Urothelium cell line (cell line): ENCODE data around the gene BRAF.
"Not testable (repeated sequence)": the region's sequence is repeated elsewhere in the genome, so short reads cannot be mapped to it uniquely, and the experiment has no call there.

ENCODE experiments used
- DNase-seq: peaks from one replicate; pipeline ENCODE4 v3.0.0; 2011; ENCODE audit warnings: low spot score, mixed read lengths
- FAIRE-seq: peaks from 2 replicates; lab custom pipeline; 2011; peaks lifted over from hg19 to GRCh38; lab: Jason Lieb, UNC

The BRAF gene

DNA sequence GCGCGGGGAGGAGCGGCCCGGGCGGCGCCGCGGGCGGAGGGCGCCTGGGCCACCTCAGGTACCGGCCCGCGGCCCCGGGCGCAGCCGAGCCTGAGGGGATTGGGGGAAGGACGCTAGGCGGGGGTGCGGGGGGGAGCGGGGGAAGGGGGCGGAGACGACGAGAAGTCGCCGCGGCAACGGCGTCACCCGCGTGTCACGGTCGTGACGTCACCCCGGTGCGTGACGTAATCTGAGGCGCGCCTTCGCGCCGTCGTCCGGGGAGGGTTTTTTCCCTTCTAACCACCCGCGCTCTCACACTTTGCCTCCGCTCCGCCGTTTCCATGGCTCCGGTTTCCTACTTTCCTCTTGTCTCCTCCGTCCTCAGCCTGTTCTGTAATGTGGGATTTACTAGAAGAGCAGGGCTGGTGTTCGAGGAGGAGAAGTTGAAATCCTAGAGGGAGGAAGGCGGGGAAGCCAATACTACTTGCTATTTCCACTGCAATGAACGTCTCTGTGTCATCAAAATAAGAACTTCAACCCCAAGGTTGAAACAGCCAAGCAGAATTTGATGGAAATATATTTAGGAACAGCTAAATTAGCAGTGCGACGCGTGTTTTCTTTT, at the start of gene BRAF:
Gene BRAF (minus strand): TSS at position 109 of the 601 bp plus-strand sequence. CDS start 226 bp downstream, outside the sequence.
- DNase-seq (peak; percentile 87), FAIRE-seq (peak; percentile 78)

DNA sequence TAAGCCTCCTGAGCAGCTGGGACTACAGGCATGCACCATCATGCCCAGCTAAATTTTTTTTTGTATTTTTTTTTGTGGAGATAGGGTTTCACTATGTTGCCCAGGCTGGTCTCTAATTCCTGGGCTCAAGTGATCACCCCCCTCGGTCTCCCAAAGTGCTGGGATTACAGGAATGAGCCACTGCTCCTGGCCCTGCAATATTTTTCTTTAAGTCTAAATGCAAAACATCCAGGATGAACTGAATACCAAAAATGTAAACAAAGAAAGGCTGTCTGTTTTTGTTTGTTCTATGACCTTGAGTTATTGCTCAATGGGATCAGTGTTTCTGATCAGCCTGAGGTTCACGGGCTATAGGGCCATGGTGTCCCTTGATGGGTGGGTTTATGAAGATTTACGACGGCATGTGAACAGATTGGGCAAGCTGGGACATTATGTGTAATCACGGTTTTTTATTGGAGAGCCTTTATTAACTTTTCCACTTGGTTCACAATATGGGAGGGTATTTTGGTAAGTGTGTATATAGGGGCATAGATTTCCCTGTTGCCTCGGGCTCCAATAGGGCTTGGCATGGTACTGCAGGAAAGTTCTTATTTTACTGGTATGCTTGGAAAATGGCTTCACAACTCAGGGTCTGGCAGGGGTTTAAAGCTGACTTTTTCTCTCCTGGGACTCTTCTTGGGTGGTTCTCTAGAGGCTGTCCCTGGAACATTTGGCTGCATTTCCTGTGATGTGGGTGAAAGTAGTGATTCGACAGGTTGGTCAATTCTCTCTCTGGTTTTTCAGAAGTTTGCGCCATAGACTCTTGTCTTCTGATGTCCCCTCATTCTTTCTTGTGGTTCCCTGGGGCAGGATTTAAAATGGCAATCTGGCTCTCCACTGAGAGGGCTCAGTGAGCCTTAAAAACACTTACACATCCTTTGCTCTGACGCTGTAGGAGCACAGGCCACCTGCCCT, 48.4 kb upstream of the BRAF start:
- DNase-seq (no peak), FAIRE-seq (no peak)

DNA sequence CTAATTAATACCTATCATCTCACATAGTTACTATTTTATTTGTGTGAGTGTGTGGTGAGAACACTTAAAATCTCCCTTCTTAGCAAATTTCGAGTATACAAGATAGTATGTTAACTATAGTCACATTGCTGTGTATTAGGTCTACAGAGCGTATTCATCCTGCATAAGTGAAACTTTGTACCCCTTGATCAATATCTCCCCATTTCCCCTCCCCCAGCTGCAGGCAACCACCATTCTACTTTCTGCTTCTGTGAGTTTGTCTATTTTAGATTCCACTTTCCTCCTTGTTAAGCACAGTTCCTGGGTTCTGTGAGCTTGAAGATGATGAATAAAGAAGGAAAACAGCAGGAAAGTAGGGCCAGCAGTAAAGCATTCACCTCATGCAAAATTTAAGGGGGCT, 47.6 kb upstream of the BRAF start:
- DNase-seq (no peak), FAIRE-seq (no peak)

DNA sequence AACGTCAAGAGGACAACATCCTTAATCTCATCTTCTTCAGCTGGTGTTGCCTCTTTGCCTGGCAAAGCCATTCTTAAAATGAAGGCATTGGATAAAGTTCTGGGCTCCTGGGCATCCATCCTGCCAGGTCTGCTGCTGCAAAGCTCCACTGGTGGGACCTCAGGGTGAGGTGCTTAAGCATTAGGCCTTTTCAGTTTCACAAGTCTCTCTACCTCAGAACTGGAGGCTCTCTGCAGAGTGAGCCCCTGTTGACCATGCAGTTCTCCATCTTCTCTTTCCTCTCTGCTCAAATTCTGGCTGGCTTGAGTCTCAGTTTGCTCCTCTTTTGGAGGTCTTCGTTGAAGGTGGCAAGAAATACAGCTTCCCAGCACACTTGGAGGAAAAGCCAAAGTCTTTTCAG, 42.7 kb upstream of the BRAF start:
- no peak for FAIRE-seq
- DNase-seq: no peak

DNA sequence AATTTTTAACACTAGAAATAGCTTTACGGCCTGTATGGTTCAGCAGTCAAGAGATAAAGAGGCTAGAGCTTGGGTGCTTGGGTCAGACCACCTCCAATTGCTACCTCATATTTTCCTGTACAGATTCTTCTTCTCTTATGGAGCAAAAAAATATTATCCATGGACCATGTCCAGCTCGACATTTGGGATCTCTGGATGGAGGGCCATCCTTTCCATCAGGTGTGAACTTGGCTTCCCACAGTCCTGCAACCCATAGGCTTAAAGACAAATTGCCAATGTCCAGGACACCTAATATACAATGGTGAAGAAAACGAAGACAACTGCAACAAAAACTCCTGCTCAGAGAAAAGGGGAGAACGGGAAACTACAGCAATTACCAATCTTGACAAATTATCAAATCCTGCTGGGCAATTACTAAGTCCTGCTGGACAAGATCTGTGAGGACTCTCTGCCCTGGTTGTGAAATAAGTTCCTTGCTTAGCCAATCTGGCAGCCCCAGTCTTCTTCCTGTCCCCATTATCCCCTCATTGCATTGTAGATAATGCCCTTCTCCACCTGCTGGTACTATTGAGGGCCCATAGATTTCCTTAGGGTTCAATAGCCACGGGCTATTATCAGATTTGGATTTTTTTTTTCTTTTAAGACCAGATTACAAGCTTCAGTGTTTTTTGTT, 42.0 kb upstream of the BRAF start:
- FAIRE-seq: no peak
- DNase-seq: no peak

DNA sequence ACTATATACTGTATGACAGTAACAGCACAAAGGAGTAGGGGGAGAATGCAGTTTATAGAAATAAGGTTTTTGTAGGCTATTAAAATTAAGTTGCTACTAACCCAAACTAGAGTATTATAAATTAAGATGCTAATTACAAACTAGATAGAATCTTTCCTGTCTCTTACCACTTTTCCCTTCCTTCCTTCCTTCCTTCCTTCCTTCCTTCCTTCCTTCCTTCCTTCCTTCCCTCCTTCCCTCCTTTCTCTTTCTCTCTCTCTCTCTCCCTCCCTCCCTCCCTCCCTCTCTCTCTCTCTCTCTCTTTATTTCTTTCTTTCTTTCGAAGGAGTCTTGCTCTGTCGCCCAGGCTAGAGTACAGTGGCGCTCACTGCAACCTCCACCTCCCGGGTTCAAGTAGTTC, 36.4 kb upstream of the BRAF start:
- FAIRE-seq: no peak
- no peak for DNase-seq

DNA sequence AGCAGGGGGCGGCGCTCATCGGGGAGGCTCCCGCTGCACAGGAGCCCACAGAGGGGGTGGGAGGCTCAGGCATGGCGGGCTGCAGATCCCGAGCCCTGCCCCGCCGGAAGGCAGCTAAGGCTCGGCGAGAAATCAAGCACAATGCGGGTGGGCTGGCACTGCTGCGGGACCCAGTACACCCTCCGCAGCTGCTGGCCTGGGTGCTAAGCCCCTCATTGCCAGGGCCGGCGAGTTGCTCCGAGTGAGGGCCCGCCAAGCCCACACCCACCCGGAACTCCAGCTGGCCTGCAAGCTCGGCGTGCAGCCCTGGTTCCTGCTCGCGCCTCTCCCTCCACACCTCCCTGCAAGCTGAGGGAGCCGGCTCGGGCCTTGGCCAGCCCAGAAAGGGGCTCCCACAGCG, 32.3 kb upstream of the BRAF start:
- not testable (repeated sequence) for FAIRE-seq, DNase-seq

DNA sequence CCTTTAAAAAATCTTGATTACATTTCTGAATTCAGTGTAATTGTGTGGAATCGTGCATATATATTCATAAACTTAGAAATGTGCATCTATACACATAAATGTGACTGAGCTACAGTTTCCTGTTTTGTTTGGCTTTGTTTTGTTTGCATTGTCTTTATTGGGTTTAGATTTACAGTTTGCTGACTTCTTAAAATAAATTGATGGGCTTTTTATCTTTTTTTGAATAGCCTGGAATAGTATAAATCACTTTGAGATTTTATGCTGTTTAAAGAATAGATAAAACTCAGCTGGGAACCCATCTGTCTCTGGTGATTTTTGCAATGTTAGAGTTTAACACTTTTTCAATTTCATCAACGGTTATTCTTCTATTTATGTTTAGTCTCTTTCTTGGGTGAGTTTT, 21.2 kb upstream of the BRAF start:
- FAIRE-seq (no peak), DNase-seq (no peak)

DNA sequence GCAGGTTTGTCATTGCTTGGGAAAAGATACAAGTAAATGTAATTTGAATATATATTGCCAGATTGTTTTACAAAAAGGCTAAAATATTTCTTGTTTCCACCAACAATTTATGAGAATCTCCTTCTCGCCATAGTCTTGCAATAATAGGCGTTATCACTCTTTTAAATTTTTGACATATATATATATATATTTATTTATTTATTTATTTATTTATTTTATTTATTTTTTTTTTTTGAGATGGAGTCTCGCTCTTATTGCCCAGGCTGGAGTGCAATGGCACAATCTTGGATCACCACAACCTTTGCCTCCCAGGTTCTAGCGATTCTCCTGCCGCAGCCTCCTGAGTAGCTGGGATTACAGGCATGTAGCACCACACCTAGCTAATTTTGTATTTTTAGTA, 17.5 kb upstream of the BRAF start:
- not testable (repeated sequence) for DNase-seq, FAIRE-seq

DNA sequence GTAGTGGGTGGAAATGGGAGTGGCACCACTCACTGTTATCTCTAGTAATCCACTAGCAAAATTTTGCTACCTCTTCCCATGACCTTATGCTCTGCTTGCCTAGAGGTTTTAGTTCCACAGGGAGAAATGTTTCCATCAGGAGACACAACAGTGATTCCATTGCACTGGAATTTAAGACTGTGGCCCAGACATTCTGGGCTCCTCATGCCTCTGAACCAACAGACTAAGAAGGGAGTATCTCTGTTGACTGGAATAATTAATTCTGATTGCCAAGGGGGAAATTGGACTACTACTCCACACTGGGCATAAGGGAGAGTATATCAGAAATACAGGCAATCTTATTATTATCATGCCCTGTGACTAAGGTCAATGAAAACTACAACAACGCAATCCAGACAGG, 16.2 kb upstream of the BRAF start:
- FAIRE-seq: no peak
- no peak for DNase-seq

DNA sequence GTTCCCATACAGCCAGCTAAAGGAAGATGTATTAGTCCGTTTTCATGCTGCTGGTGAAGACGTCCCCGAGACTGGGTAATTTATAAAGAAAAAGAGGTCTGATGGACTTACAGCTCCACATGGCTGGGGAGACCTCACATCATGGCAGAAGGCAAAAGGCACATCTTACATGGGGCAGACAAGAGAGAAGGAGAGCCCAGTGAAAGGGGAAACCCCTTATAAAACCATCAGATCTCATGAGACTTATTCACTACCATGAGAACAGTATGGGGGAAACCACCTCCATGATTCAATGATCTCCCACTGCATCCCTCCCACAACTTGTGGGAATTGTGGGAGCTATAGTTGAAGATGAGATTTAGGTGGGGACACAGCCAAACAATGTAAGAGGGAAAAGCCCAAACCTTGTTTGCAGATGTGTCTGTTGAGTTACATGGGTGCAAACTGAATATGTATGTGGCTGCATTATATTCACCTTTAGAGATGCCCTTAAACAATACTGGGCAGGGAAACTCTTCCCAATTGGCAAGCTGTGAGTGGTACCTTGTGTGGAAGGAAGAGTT, 13.1 kb upstream of the BRAF start:
- FAIRE-seq: no peak
- no peak for DNase-seq

DNA sequence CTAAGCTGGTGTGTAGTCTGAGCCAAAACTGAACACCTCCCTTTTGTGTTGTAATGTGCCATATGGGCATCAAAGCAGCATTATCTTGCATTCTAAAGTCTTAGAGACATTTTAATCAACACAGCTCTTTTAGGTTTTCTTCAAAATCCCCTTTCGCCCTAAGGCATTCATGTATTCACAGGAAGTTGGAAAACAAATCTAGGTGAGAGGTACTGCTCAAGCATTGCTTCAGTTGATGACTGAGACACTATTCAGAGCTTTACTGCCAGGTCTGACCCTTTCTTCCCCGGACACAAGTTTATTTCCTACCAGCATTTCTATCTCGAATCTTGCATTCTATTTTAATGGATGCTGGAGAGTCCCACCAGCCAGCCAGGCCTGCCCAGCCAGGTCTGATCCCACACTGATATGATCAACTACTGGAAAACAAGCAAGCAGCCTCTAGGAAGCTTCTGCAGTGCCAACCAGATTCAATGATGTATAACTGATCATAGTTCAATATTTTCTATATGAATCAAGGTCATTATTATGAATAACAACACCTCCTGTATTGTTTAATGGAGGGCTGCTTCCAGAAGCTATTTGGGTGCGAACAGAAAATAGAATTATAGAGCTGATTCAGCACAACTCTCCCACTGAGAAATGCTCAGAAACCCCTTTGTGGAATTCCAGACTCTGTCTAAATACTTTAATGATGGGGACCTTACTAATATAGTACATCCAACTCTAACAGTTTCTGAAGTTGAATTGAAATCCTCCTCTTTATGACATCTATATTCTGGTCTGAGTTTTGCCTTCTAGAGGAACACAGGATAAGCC, 4.0 kb upstream of the BRAF start:
- FAIRE-seq: no peak
- no peak for DNase-seq

DNA sequence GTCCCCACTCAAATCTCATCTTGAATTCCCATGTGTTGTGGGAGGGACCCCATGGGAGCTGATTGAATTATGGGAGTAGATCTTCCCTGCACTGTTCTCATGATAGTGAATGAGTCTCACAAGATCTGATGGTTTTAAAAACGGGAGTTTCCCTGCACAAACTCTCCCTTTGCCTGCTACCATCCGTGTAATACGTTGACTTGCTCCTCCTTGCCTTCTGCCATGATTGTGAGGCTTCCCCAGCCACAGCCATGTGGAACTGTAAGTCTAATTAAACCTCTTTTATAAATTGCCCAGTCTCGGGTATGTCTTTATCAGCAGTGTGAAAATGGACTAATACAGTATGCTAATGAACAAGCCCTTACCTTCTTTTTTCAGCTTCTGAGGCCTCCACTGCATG, 3.2 kb upstream of the BRAF start:
- DNase-seq, FAIRE-seq: not testable (repeated sequence)

DNA sequence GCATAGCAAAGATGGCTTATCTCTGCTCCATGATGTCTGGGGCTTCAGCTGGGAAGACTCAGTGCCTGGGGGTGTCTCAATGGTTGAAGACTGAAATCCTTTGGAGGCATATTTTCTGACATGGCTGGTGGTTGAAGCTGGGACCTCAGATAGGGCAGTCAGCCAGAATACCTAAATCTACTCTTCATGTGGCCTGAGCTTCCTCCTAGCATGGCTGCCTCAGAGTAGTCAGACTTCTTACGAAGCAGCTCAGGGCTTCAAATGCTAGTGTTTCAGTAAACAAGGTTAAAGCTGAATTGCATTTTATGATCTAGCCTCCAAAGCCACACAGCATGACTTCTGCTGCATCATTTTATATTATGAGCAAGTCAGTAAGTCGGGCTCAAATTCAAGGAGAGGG, 2.6 kb upstream of the BRAF start:
- DNase-seq (no peak), FAIRE-seq (no peak)

DNA sequence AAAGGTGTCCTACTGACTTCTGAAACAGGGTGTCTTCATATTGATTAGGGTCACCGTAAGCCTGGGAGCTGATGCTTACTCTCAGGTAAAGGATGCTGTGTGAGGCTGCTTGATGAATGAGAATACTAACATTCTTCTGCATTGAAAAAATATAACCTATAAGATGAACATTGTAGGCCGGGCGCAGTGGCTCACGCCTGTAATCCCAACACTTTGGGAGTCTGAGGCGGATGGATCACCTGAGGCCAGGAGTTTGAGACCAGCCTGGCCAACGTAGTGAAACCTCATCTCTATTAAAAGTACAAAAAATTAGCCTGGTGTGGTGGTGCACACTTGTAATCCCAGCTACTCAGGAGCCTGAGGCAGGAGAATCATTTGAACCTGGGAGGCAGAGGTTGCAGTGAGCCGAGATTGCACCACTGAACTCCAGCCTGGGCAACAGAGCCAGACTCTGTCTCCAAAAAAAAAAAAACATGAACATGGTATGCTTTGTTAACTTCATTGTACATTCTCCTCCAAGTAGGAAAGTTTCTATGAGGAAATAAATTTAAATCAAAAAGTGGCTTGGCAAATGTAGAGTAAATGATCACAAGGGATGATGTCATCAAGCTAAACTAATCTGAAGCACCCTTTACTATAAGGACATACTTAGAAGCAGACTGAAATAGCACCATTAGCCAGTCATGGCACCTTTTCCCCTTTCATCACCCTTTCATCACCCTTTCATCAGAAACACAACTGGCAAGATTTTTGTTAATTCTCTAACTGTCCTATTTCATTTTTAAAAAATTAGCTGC, 1.5 kb upstream of the BRAF start:
- FAIRE-seq (no peak), DNase-seq (no peak)

DNA sequence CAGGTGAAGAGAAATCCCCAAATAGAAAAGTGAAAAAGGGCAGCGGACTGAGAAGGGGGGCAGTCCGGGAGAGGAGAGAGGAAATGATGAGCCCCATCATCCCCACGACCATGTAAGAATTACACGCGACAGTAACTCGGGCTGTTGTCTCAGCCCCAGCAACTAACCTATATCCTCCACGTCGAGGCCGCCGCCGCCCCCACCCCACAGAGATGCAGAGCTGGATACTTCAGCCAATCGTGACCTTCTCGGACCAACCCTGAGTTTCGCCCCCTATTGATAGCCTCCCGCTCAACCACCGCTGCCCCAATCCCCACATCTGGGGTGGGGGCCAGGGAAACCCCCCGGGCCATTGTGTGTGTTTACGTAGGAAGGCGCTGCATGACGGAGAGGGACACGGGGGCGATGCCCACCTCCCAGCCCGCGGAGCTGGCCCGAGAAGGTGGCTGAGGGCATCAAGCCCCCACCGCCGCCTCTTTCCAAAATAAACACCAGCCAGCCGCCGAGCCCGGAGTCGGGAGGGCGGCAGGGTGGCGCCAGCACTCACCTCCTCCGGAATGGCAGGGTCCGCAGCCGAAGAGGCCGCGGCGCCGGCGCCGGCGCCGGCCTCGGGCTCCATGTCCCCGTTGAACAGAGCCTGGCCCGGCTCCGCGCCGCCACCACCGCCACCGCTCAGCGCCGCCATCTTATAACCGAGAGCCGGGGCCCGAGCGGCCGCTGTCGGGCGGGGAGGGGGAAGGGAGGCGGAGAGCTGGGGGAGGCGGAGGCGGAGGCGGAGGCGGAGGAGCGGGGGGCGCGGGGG, 509 bp downstream of the BRAF start:
- DNase-seq: peak; percentile 63
- no peak for FAIRE-seq

DNA sequence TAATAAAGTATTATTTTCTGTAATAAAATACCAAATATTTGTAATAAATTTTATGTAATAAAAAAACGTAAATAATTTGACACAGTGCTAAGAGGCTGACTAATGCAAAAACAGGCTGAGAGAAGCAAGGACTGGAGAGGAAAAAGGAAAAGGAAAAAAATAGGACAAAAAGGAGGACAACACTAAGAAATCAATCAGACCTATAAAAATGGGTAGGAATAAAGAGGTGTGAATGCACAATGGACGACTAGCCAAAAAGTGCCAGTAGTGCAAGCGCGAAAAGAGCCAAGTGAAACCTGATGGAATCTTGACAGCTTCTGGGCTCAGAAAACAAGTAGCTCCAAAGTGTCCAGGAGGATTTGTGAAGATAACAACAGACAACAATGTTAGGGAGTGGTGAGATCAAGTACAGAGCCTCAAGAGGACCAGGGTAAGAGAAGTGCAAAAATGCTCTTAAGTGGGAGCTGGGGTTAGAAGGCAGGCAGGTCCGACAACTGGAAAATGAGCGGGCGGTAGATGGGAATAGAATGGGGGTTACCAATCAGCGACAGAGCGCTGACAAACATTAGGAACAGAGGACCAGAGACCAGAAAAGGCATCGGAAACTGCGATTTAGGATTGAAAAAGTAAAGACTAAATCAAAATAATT, 1.2 kb downstream of the BRAF start:
- DNase-seq: peak; percentile 4
- FAIRE-seq: no peak

DNA sequence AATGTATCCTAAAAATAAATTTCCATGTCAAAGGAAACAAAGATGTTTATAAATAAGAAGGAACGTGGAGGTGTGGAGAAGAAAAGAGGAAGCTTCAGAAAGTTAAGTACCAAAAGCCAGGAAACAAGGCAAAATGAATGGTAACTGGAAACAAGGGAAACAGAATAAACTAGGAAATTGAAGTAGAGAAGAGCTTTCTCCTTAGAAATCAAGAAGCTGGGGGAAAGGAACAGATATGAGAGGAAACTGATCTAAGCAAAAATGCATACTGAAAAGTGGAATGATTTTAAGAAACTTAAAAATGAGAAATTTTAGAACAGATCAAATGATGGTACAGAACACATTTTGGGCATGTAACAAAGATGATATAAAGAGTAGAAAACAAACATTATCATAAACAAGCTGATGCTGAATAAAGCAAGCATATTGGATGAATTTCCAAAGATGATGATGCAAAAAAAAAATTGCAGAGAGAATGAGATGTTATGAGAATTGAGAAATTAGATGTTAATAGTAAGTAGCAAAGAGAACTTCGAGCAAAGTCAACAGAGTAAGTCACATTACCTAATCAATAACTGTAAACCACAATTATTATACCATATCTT, 1.9 kb downstream of the BRAF start:
- DNase-seq (no peak), FAIRE-seq (no peak)
